Heart right ventricle (tissue), 16 donors: Measurements from ENCODE around the gene SF3A2. TPM values are rescaled to one million over a fixed set of nuclear protein-coding genes. Genes with fewer than 3 reads are reported as not detected.

ENCODE experiments used
- ATAC-seq, 8 donors: fragments of 200-7000 bp; cut with Tn5 transposase; one replicate each; pipeline ENCODE4 v1.9.1; 2020; ENCODE audit warnings: mild to moderate bottlenecking in 8 of 8, moderate library complexity in 8 of 8, moderate number of reproducible peaks in 1 of 8
- DNase-seq, 2 donors: peaks; one replicate each; pipeline ENCODE4 v3.0.0-alpha.2; 2020
- H3K27ac ChIP-seq, 10 donors: fragments of 200-600 bp; sonication (generic) in 2 of 10; one replicate each; pipeline versions ENCODE4 v1.5.0 to v1.8.0; 2020 to 2022; ENCODE audit warnings: mild to moderate bottlenecking in 3 of 10
- H3K27me3 ChIP-seq, 7 donors: fragments of 200-600 bp; one replicate each; pipeline ENCODE4 v1.8.0; 2021 to 2022; ENCODE audit warnings: mild to moderate bottlenecking in 2 of 7
- H3K36me3 ChIP-seq, 9 donors: fragments of 200-600 bp; sonication (generic) in 1 of 9; one replicate each; pipeline versions ENCODE4 v1.5.0 to v1.8.0; 2020 to 2022; ENCODE audit warnings: mild to moderate bottlenecking in 2 of 9
- H3K4me1 ChIP-seq, 9 donors: fragments of 200-600 bp; sonication (generic) in 1 of 9; one replicate each; pipeline versions ENCODE4 v1.5.0 to v1.8.0; 2020 to 2022; ENCODE audit warnings: mild to moderate bottlenecking in 4 of 9
- H3K4me3 ChIP-seq, 10 donors: fragments of 200-600 bp; sonication (generic) in 2 of 10; one replicate each; pipeline versions ENCODE4 v1.5.0 to v1.8.0; 2020 to 2022; ENCODE audit warnings: mild to moderate bottlenecking in 7 of 10, moderate library complexity in 2 of 10
- H3K9me3 ChIP-seq, 11 donors: fragments of 200-600 bp in 10 of 11; sonication (generic) in 2 of 11; one replicate each; pipeline versions ENCODE4 v1.5.0 to v1.8.0; 2013 to 2022; ENCODE audit warnings: mild to moderate bottlenecking in 2 of 11, control low read depth in 1 of 11, moderate library complexity in 1 of 11
- WGBS, 2 donors: extraction: QIAGEN DNeasy Blood & Tissue Kit; methylation state at CpG; one replicate each; pipeline ENCODE4 v1.1.7; 2013; ENCODE audit warnings: inconsistent platforms in 1 of 2; 5-methylcytosine and 5-hydroxymethylcytosine counted together
- intact Hi-C, 10 donors: fragments of 100-400 bp; cut with DNase I; formaldehyde crosslinking; loops; one replicate each; pipeline versions ENCODE4 v1.11.1 to v1.14.2; 2022
- polyA plus RNA-seq, 2 donors: library from polyadenylated mRNA; stranded (reverse); fragments of 200-250 nt; gene quantifications; one replicate each; pipeline ENCODE4 v1.2.3, GENCODE V29; 2013
- total RNA-seq, 10 donors: library from RNA; stranded (reverse); fragmentation: NEBNext Ultra II Directional in 3 of 10; extraction: Animal tissue kit (Norgen Biotek cat#: 25700) in 3 of 10; gene quantifications; one replicate each; pipeline versions ENCODE4 v1.2.1 to v1.2.4, GENCODE V29; 2021 to 2023
- TF ChIP-seq, protein P1 (sequence below), 9 donors: fragments of 200-600 bp; sonication (generic) in 2 of 9; IDR thresholded peaks; one replicate each; pipeline versions ENCODE4 v1.5.0 to v1.8.0; 2021 to 2022; ENCODE audit warnings: antibody characterized with exemption in 9 of 9, mild to moderate bottlenecking in 5 of 9, moderate library complexity in 1 of 9
- donor health status: Arrhythmogenic right ventricular cardiomyopathy.
- donor health status: ischemic (EF 13 %, LVEDD 7.1; RV severe dilation, severe dysfunction).
- donor health status: healthy with polysubstance abuse.
- donor health status: DM: no; HTN: yes; CAD: no.
- donor health status: DM: no; HTN: no; CAD: no.
- donor health status: ischemic (EF 25% LVEDD 6.9; RV normal size, moderate dysfunction).
- donor health status: ischemic (EF 25% LVEDD 5.7; RV mildly dilated, moderate dysfunction).
- donor health status: healthy.
- donor health status: DM: yes; HTN: yes; CAD: no.
- donor health status: Ischemic cardiomyopathy.
- donor health status: ischemic (EF 35%, LVEDD 5.7; RV mildly dilated, moderate dysfunction).
- donor health status: nonischemic (EF 11% LVEDD 7.7; RV severe dilation, severe dysfunction).
- donor health status: DM: yes; HTN: yes; CAD: no.
- donor health status: PGD.
- donor health status: ischemic (EF 29% LVEDD 5.4; RV normal size, mild dysfunction).
- donor health status: nonischemic (EF 23%, LVEDD 6.1; RV moderate dilation, normal function).

SF3A2 gene
- total and polyA plus RNA-seq, 12 donors = 24.6 to 47.3 (median 30.4) TPM

DNA sequence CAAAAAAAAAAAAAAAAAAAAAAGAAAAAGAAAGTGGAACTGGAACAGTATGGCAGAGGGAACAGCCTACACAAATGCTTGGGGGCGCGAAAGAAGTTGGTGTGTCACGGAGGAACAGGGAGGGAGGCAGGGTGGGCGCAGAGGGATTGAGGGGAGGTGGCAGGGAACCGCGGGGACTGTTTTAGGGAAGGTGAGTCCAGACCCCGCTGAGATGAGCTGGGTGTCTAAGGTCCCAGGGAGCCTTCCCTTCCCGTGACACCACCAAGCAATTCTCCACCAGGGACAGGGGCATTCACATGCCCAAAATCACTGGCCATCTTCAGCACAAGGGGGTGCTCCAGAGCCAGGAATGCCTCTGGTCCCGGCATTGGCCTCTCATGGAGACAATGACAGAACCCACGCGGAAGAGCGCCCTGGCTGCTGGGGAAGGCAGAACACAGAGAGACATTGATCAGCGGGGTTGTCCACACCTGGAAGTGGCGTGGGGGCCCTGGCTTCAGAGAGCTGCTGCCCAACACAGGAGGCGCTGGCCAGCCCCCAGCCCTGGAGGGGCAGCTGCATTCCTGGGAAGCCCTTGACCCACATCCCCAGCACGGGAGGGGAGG, 38.4 kb downstream of the SF3A2 start:
- DNase-seq = peak; percentile 60 to 68
- ATAC-seq = peak in 7 of 8 donors; percentile 10 to 49 (median 31)
- Histone ChIP-seq H3K4me1 (peaks cover 19 to 55% (median 49%) of the 10 kb centered on the region in 9 donors), H3K27me3 (no peaks in the 10 kb centered on the region), H3K27ac (peak overlapping the region in 7 of 10 donors; percentile 11 to 56 (median 44)), H3K9me3 (no peaks in the 10 kb centered on the region), H3K36me3 (peaks cover 0 to 56% (median 14%) of the 10 kb centered on the region in 9 donors), H3K4me3 (no peak overlapping the region)
- intact Hi-C loops = loop anchor here (2.0 to 10.0 kb wide), 9 partner anchors 38 to 120 kb away; partner anchors contain the start of genes AP3D1 (in 2 of the 10), PLEKHJ1 (in 2 of the 10), SF3A2 (in 2 of the 10) and DOT1L (in 1 of the 10)
- WGBS, 2 donors = 47 to 55% methylated on average over 16 of the region's 16 CpGs
- TF ChIP-seq, protein P1, sequence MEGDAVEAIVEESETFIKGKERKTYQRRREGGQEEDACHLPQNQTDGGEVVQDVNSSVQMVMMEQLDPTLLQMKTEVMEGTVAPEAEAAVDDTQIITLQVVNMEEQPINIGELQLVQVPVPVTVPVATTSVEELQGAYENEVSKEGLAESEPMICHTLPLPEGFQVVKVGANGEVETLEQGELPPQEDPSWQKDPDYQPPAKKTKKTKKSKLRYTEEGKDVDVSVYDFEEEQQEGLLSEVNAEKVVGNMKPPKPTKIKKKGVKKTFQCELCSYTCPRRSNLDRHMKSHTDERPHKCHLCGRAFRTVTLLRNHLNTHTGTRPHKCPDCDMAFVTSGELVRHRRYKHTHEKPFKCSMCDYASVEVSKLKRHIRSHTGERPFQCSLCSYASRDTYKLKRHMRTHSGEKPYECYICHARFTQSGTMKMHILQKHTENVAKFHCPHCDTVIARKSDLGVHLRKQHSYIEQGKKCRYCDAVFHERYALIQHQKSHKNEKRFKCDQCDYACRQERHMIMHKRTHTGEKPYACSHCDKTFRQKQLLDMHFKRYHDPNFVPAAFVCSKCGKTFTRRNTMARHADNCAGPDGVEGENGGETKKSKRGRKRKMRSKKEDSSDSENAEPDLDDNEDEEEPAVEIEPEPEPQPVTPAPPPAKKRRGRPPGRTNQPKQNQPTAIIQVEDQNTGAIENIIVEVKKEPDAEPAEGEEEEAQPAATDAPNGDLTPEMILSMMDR (IDR thresholded peaks at IDR 0.05) = peak; percentile 9 to 67 (median 64)

DNA sequence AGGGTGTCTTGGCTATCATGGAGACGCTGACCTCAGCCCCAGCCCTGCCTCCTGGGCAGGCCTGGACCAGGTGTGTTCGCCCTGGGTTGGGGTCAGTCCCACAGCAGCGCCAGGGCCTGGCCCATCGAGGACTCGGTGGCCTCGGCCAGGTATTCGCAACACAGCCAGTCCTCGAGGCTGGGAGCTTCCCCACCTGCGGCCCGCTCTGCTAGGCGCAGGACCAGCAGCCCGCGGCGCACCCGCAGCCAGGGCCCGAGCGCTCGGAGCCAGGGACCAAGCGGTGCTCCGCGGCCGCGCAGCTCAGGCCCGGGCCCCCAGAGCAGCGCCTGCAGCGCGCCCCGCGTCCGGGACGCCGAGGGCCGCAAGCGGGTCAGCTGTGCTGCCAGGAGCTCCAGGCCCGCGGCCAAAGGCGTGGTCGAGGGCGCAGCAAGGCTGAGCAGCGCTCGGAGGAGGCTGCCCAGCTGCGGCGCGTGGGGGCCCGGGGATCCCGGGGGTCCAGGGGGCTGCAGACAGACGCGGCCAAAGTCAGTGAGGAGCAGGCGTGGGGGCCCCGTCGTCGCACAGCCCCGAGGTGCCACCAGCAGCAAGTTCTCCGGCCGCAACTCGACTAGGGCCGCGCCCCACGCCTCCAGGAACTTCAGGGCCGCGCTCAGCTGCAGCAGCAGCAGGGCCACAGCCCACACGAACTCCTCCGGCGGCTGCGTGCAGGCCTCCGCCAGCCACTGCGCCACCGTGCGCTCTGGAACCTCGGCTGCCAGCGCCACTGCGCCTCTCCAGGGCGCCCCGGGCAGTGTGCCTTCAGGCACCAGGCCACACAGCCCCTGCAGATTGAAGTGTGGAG, 39.2 kb downstream of the SF3A2 start:
- TF ChIP-seq, protein P1 (IDR thresholded peaks at IDR 0.05) = no peak
- H3K27ac ChIP-seq = peak overlapping the region in 7 of 10 donors; percentile 11 to 56 (median 44)
- intact Hi-C loops = loop anchor here in 8 of 10 donors (2.0 to 10.0 kb wide), 6 partner anchors 41 to 121 kb away; partner anchors contain the start of genes AP3D1 (in 2 of the 8) and DOT1L (in 1 of the 8)
- ATAC-seq = peak in 4 of 8 donors; percentile 5 to 20 (median 16)
- peak overlapping the region in 3 of 10 donors; percentile 3 to 20 (median 5) for H3K4me3 ChIP-seq
- DNase-seq = peak in 1 of 2 donors; percentile 56
- H3K4me1 ChIP-seq = peaks cover 19 to 55% (median 49%) of the 10 kb centered on the region in 9 donors
- no peaks in the 10 kb centered on the region for H3K27me3 ChIP-seq
- H3K36me3 ChIP-seq = peaks cover 0 to 56% (median 14%) of the 10 kb centered on the region in 9 donors
- no peaks in the 10 kb centered on the region for H3K9me3 ChIP-seq
- WGBS, 2 donors = 63 to 72% methylated on average over 65 to 74 of the region's 74 CpGs

DNA sequence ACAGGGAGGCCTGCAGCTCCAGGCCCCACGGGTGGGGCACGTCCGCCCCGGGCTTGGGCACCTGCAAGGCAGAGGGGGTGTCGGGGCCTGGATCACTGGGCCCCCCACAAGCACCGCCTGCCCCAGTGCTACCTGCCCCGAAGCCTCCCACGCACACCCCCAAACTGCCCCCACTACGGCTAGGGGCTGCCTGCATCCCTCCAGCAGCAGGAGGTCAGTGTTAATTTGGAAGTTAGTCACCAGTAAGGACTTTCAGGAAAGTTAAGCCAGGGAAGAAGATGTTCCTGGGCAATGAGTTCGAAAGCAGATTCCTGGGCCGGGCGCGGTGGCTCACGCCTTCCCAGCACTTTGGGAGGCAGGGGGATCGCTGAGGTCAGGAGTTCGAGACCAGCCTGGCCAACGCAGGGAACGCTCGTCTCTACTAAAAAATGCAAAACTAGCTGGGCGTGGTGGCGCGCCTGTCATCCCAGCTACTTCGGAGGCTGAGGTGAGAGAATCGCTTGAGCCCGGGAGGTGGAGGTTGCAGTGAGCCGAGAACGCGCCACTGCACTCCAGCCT, 39.9 kb downstream of the SF3A2 start:
- ATAC-seq = no peak
- no peak for DNase-seq
- Histone ChIP-seq H3K9me3 (no peaks in the 10 kb centered on the region), H3K4me1 (peaks cover 15 to 49% (median 44%) of the 10 kb centered on the region in 9 donors), H3K27ac (peak overlapping the region in 4 of 10 donors; percentile 29 to 56 (median 39)), H3K27me3 (no peaks in the 10 kb centered on the region), H3K36me3 (peaks cover 0 to 51% (median 14%) of the 10 kb centered on the region in 9 donors), H3K4me3 (no peak overlapping the region)
- intact Hi-C loops = loop anchor here in 6 of 10 donors (5.0 to 10.0 kb wide), 5 partner anchors 41 to 122 kb away; partner anchors contain the start of genes AP3D1 (in 2 of the 6) and DOT1L (in 1 of the 6)
- TF ChIP-seq, protein P1 (IDR thresholded peaks at IDR 0.05) = no peak
- WGBS, 2 donors = 92 to 93% methylated on average over 28 of the region's 28 CpGs
